HCT116 (cell line): ENCODE results near the gene TNIK. TPM values are rescaled to one million over a fixed set of nuclear protein-coding genes. Genes with fewer than 3 reads are reported as not detected.

Experiments used
- ATAC-seq: fragments of 200-7000 bp; cut with Tn5 transposase; 2 replicates; pipeline ENCODE4 v1.9.1; 2020; ENCODE audit warnings: mild to moderate bottlenecking, moderate library complexity
- BruUV-seq: library from RNA; stranded (reverse); fragments of 400-500 nt; replicated peaks from 2 replicates; lab custom pipeline; 2021; lab: Mats Ljungman, UMichigan
- CTCF ChIA-PET: fragments of 300-600 bp; sonication (Branson Sonifier 250); formaldehyde crosslinking; loops from one replicate; lab custom pipeline; 2021; ENCODE audit warnings: antibody characterized with exemption; lab: Charles Lee
- POLR2A ChIA-PET: fragments of 300-600, 350-600 bp; sonication (Branson Sonifier 250); formaldehyde crosslinking; loops from one replicate; lab custom pipeline; 2021; ENCODE audit warnings: antibody characterized with exemption; lab: Charles Lee
- RAD21 ChIA-PET, 2 experiments: fragments of 300-600 bp; sonication (Branson Sonifier 250); formaldehyde crosslinking; loops; one replicate each; lab custom pipeline; 2023; ENCODE audit warnings: low total read pairs in 2 of 2; ENCODE audit not compliant: uncharacterized antibody in 2 of 2, unreplicated experiment in 2 of 2, low non-redundant PET in 1 of 2; lab: Charles Lee
- DNase-seq: peaks from one replicate; pipeline ENCODE4 v3.0.0-alpha.2; 2010; ENCODE audit warnings: low read depth, low spot score
- H2AFZ ChIP-seq: fragments of 200-600 bp; shearing (Covaris generic), sonication (generic); 2 replicates; pipeline ENCODE4 v1.6.1; 2017; ENCODE audit warnings: low read depth, mixed run types, mixed read lengths, antibody characterized with exemption, low read length; ENCODE audit not compliant: poor library complexity, severe bottlenecking
- H3K27ac ChIP-seq: 2 replicates; pipeline ENCODE4 v1.5.1; 2012; ENCODE audit warnings: low read depth, low read length
- H3K27me3 ChIP-seq: fragments of 200-600 bp; sonication (generic); 2 replicates; pipeline ENCODE4 v1.6.1; 2016; ENCODE audit warnings: mixed run types, low read length, mixed read lengths; ENCODE audit not compliant: insufficient read depth
- H3K36me3 ChIP-seq, 2 experiments: fragments of 200-500 bp in 1 of 2; fragments of 200-600 bp in 1 of 2; sonication (Bioruptor generic) in 1 of 2; sonication (generic) in 1 of 2; 2 replicates each; pipeline versions ENCODE4 v1.5.1 to v1.6.1; 2014 to 2016; ENCODE audit warnings: low read length in 2 of 2, inconsistent platforms in 1 of 2, mixed read lengths in 1 of 2, mixed run types in 1 of 2; ENCODE audit not compliant: insufficient read depth in 2 of 2, control insufficient read depth in 1 of 2
- H3K4me1 ChIP-seq, 2 experiments: fragments of 200-600 bp in 1 of 2; sonication (generic) in 1 of 2; 2 replicates each; pipeline versions ENCODE4 v1.5.1 to v1.6.1; 2012 to 2017; ENCODE audit warnings: low read length in 2 of 2, inconsistent platforms in 1 of 2, mild to moderate bottlenecking in 1 of 2, mixed read lengths in 1 of 2, mixed run types in 1 of 2, moderate library complexity in 1 of 2; ENCODE audit not compliant: insufficient read depth in 2 of 2, control insufficient read depth in 1 of 2
- H3K4me2 ChIP-seq: fragments of 200-600 bp; sonication (generic); 2 replicates; pipeline ENCODE4 v1.6.1; 2017; ENCODE audit warnings: mixed run types, low read length, mixed read lengths
- H3K4me3 ChIP-seq, 2 experiments: fragments of 200-600 bp in 1 of 2; sonication (generic) in 1 of 2; replicated peaks in 1 of 2; 2 replicates each; pipeline ENCODE4 v1.5.1; 2011 to 2016; ENCODE audit warnings: low read length in 2 of 2, control low read depth in 1 of 2, low read depth in 1 of 2, mild to moderate bottlenecking in 1 of 2, mixed read lengths in 1 of 2, mixed run types in 1 of 2
- H3K79me2 ChIP-seq: fragments of 200-600 bp; sonication (generic); 2 replicates; pipeline ENCODE4 v1.6.1; 2017; ENCODE audit warnings: mild to moderate bottlenecking, mixed run types, low read length, moderate library complexity, mixed read lengths; ENCODE audit not compliant: insufficient read depth
- H3K9ac ChIP-seq: fragments of 200-600 bp; sonication (generic); 2 replicates; pipeline ENCODE4 v1.6.1; 2016; ENCODE audit warnings: low read length, mixed read lengths
- H3K9me2 ChIP-seq: fragments of 200-600 bp; sonication (generic), shearing (Covaris generic); 2 replicates; pipeline ENCODE4 v1.6.1; 2017; ENCODE audit warnings: mixed run types, mild to moderate bottlenecking, moderate library complexity; ENCODE audit not compliant: insufficient read depth
- H3K9me3 ChIP-seq, 2 experiments: fragments of 200-500 bp in 1 of 2; fragments of 200-600 bp in 1 of 2; sonication (Bioruptor generic) in 1 of 2; sonication (generic) in 1 of 2; 2 replicates each; pipeline ENCODE4 v1.6.1; 2014 to 2017; ENCODE audit warnings: low read length in 2 of 2, mixed read lengths in 2 of 2, inconsistent platforms in 1 of 2, low read depth in 1 of 2, mild to moderate bottlenecking in 1 of 2, mixed run types in 1 of 2, moderate library complexity in 1 of 2; ENCODE audit not compliant: control insufficient read depth in 1 of 2, insufficient read depth in 1 of 2
- H4K20me1 ChIP-seq: fragments of 200-600 bp; sonication (generic), shearing (Covaris generic); 2 replicates; pipeline ENCODE4 v1.6.1; 2017; ENCODE audit warnings: mixed run types, mild to moderate bottlenecking, moderate library complexity; ENCODE audit not compliant: insufficient read depth
- CEBPB ChIP-seq: IDR thresholded peaks from 2 replicates; pipeline ENCODE4 v1.6.1; 2012; ENCODE audit warnings: low read depth
- EZH2 ChIP-seq: fragments of 200-600 bp; sonication (generic); IDR thresholded peaks from 2 replicates; pipeline ENCODE4 v1.6.1; 2017; ENCODE audit warnings: antibody characterized with exemption, mixed run types
- FOSL1 ChIP-seq: IDR thresholded peaks from 2 replicates; pipeline ENCODE4 v1.6.1; 2012; ENCODE audit warnings: low read depth
- JUND ChIP-seq: IDR thresholded peaks from 2 replicates; pipeline ENCODE4 v1.6.1; 2012
- POLR2A ChIP-seq: IDR thresholded peaks from 2 replicates; pipeline ENCODE4 v1.7.0; 2011; ENCODE audit warnings: borderline replicate concordance; ENCODE audit not compliant: insufficient read depth, insufficient read length; ENCODE audit errors: extremely low read depth
- POLR2AphosphoS5 ChIP-seq: IDR thresholded peaks from 2 replicates; pipeline ENCODE4 v1.6.1; 2011; ENCODE audit warnings: mild to moderate bottlenecking, low read depth, low read length, moderate library complexity
- SIN3A ChIP-seq: IDR thresholded peaks from 2 replicates; pipeline ENCODE4 v1.6.1; 2012; ENCODE audit warnings: low read depth
- SP1 ChIP-seq: IDR thresholded peaks from 2 replicates; pipeline ENCODE4 v1.6.1; 2012; ENCODE audit warnings: low read depth
- TCF7L2 ChIP-seq: IDR thresholded peaks from 2 replicates; pipeline ENCODE4 v1.7.0; 2011; ENCODE audit warnings: borderline replicate concordance, inconsistent platforms; ENCODE audit not compliant: insufficient read depth, insufficient read length; ENCODE audit errors: extremely low read depth
- YY1 ChIP-seq: IDR thresholded peaks from 2 replicates; pipeline ENCODE4 v1.6.1; 2011; ENCODE audit warnings: low read length, low read depth, moderate library complexity, mild to moderate bottlenecking; ENCODE audit not compliant: insufficient replicate concordance; ENCODE audit errors: extremely low read depth
- ZNF274 ChIP-seq: fragments of 200-500 bp; sonication (Bioruptor generic); IDR thresholded peaks from 2 replicates; pipeline ENCODE4 v1.6.1; 2014; ENCODE audit warnings: mild to moderate bottlenecking, low read depth, low read length, inconsistent platforms
- intact Hi-C: fragments of 100-400 bp; cut with micrococcal nuclease; formaldehyde crosslinking; loops from 2 replicates; pipeline ENCODE4 v1.10.0; 2022
- total RNA-seq: library from RNA; stranded (reverse); gene quantifications from one replicate; pipeline ENCODE4 v1.2.1, GENCODE V29; 2021; ENCODE audit not compliant: unreplicated experiment

Gene TNIK
- total RNA-seq, 1 experiment from 2014 or later: 24.1 TPM

GRCh38 chr3:171354049-171354705 is 106.0 kb downstream of the TNIK start:
- peak overlapping the region; percentile 10 to 47 for H3K4me3 ChIP-seq
- no peaks in the 10 kb centered on the region for H3K27me3 ChIP-seq
- peak overlapping the region; percentile 83 for H3K4me2 ChIP-seq
- peak; percentile 63 for ATAC-seq
- RAD21 ChIA-PET: interaction anchor here in 1 of 2 experiments (0.5 kb wide), 1 partner anchor 211 kb away, joined by 3 read pairs; no protein-coding TSS in a partner anchor
- no TSS peak for BruUV-seq
- H3K9ac ChIP-seq: peak overlapping the region; percentile 47
- H3K9me2 ChIP-seq: no peaks in the 10 kb centered on the region
- intact Hi-C loops: loop anchor here (1.0 kb wide), 1 partner anchor 106 kb away; the partner anchor contains the start of gene TNIK
- CTCF ChIA-PET: interaction anchor here (0.5 kb wide), 1 partner anchor 116 kb away, joined by 3 read pairs; no protein-coding TSS in a partner anchor
- peak overlapping the region; percentile 66 for H2AFZ ChIP-seq
- peaks cover 60 to 66% of the 10 kb centered on the region in 2 experiments for H3K4me1 ChIP-seq
- peak overlapping the region; percentile 66 for H3K27ac ChIP-seq
- no peaks in the 10 kb centered on the region for H3K79me2 ChIP-seq
- no peak; the same call in 1 of the 2 replicates for TF ChIP-seq SP1
- TF ChIP-seq POLR2AphosphoS5: 0 out of 2 replicates have a peak, but pooled peaks have one; percentile 24
- no peak for TF ChIP-seq ZNF274
- TF ChIP-seq SIN3A: no peak
- TF ChIP-seq YY1: peak; percentile 25
- TF ChIP-seq JUND: no peak
- no peak for TF ChIP-seq POLR2A
- TF ChIP-seq CEBPB: no peak; the same call in 1 of the 2 replicates
- TF ChIP-seq TCF7L2: no peak
- POLR2A ChIA-PET: interaction anchor here (1.6 kb wide), 1 partner anchor 107 kb away, joined by 5 read pairs; no protein-coding TSS in a partner anchor
- no peaks in the 10 kb centered on the region for H3K9me3 ChIP-seq
- H3K36me3 ChIP-seq: no peaks in the 10 kb centered on the region
- peak; percentile 68 for DNase-seq
- no peaks in the 10 kb centered on the region for H4K20me1 ChIP-seq

GRCh38 chr3:171353423-171353822 is 106.8 kb downstream of the TNIK start:
- ChIA-PET RAD21 (no interaction called here), CTCF (no interaction called here), POLR2A (no interaction called here)
- H3K4me3 ChIP-seq: peak overlapping the region in 1 of 2 experiments; percentile 47; a peak in 1 of 4 replicates
- no peaks in the 10 kb centered on the region for H3K9me2 ChIP-seq
- no peak for DNase-seq
- H3K9ac ChIP-seq: no peak overlapping the region
- H3K4me1 ChIP-seq: peaks cover 63 to 70% of the 10 kb centered on the region in 2 experiments
- H3K27ac ChIP-seq: peak overlapping the region; percentile 66; the same call in 1 of the 2 replicates
- TF ChIP-seq FOSL1 (peak; percentile 41; the same call in 1 of the 2 replicates), SP1 (peak; percentile 50), EZH2 (no peak), JUND (peak; percentile 55; the same call in 1 of the 2 replicates), POLR2A (no peak)
- TF ChIP-seq, all 23 proteins: peak for 3
- no TSS peak for BruUV-seq
- intact Hi-C loops: no loop called here
- H3K36me3 ChIP-seq: no peaks in the 10 kb centered on the region
- no peak for ATAC-seq
- peak overlapping the region; percentile 83 for H3K4me2 ChIP-seq
- no peaks in the 10 kb centered on the region for H4K20me1 ChIP-seq
- no peaks in the 10 kb centered on the region for H3K27me3 ChIP-seq
- no peaks in the 10 kb centered on the region for H3K9me3 ChIP-seq
- H3K79me2 ChIP-seq: no peaks in the 10 kb centered on the region
- H2AFZ ChIP-seq: no peak overlapping the region
